ENCODE data around the gene HIVEP1.

The HIVEP1 gene

GRCh38 chr6:12170351-12171092 is 158.4 kb downstream of the HIVEP1 start:
- Mint-ChIP-seq H3K4me1 (peaks cover 19% of the 10 kb centered on the region), H3K27ac (peak overlapping the region; percentile 49), H3K4me3 (no peak overlapping the region), H3K36me3 (ENCODE audit: low read depth) (no peaks in the 10 kb centered on the region), H3K27me3 (ENCODE audit: low read depth, poor library complexity) (no peaks in the 10 kb centered on the region), H3K9me3 (no peaks in the 10 kb centered on the region)
- TF ChIP-seq, protein P1, sequence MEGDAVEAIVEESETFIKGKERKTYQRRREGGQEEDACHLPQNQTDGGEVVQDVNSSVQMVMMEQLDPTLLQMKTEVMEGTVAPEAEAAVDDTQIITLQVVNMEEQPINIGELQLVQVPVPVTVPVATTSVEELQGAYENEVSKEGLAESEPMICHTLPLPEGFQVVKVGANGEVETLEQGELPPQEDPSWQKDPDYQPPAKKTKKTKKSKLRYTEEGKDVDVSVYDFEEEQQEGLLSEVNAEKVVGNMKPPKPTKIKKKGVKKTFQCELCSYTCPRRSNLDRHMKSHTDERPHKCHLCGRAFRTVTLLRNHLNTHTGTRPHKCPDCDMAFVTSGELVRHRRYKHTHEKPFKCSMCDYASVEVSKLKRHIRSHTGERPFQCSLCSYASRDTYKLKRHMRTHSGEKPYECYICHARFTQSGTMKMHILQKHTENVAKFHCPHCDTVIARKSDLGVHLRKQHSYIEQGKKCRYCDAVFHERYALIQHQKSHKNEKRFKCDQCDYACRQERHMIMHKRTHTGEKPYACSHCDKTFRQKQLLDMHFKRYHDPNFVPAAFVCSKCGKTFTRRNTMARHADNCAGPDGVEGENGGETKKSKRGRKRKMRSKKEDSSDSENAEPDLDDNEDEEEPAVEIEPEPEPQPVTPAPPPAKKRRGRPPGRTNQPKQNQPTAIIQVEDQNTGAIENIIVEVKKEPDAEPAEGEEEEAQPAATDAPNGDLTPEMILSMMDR (IDR thresholded peaks at IDR 0.05), result no peak
- no peak for DNase-seq

- H3K9me3 Mint-ChIP-seq, result no peaks in the 10 kb centered on the region
- no peak overlapping the region for H3K4me3 Mint-ChIP-seq
- no peak overlapping the region for H3K27ac Mint-ChIP-seq
- no peak for DNase-seq
- TF ChIP-seq, protein P1 (IDR thresholded peaks at IDR 0.05), result no peak
- H3K27me3 Mint-ChIP-seq (ENCODE audit: low read depth, poor library complexity), result no peaks in the 10 kb centered on the region
- H3K4me1 Mint-ChIP-seq, result peaks cover 19% of the 10 kb centered on the region
- H3K36me3 Mint-ChIP-seq (ENCODE audit: low read depth), result no peaks in the 10 kb centered on the region
Measured at GRCh38 chr6:12171717-12172116, 159.6 kb downstream of the HIVEP1 start.

DNA sequence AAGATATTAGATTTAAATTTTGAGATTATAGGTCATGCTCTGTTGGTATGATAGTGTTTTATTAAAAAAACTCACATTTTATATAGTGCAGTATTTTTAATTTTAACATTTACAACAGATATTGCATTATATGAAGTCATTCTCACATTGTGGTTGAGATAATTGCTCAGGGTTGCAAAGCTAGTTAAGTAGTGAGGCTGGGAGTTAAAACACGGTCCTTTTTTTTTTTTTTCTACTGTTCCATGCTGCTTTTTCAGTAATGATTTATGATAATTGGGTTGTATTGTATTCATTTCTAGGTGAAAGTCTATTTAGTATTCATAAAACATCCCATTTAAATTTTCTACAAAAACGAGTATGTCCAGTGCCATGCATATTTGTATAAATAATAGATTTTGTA is 160.5 kb downstream of the HIVEP1 start:
- H3K9me3 Mint-ChIP-seq, result no peaks in the 10 kb centered on the region
- no peak overlapping the region for H3K27ac Mint-ChIP-seq
- no peaks in the 10 kb centered on the region for H3K36me3 Mint-ChIP-seq (ENCODE audit: low read depth)
- no peaks in the 10 kb centered on the region for H3K27me3 Mint-ChIP-seq (ENCODE audit: low read depth, poor library complexity)
- DNase-seq, result no peak
- TF ChIP-seq, protein P1 (IDR thresholded peaks at IDR 0.05), result no peak
- peaks cover 19% of the 10 kb centered on the region for H3K4me1 Mint-ChIP-seq
- H3K4me3 Mint-ChIP-seq, result no peak overlapping the region

GRCh38 chr6:12173181-12173580 is 161.1 kb downstream of the HIVEP1 start:
- H3K27ac Mint-ChIP-seq, result no peak overlapping the region
- DNase-seq, result no peak
- H3K36me3 Mint-ChIP-seq (ENCODE audit: low read depth), result no peaks in the 10 kb centered on the region
- peaks cover 19% of the 10 kb centered on the region for H3K4me1 Mint-ChIP-seq
- no peaks in the 10 kb centered on the region for H3K27me3 Mint-ChIP-seq (ENCODE audit: low read depth, poor library complexity)
- TF ChIP-seq, protein P1 (IDR thresholded peaks at IDR 0.05), result no peak
- no peak overlapping the region for H3K4me3 Mint-ChIP-seq
- no peaks in the 10 kb centered on the region for H3K9me3 Mint-ChIP-seq

GRCh38 chr6:12173661-12174060 is 161.5 kb downstream of the HIVEP1 start:
- peaks cover 19% of the 10 kb centered on the region for H3K4me1 Mint-ChIP-seq
- no peak for DNase-seq
- H3K27me3 Mint-ChIP-seq (ENCODE audit: low read depth, poor library complexity), result no peaks in the 10 kb centered on the region
- TF ChIP-seq, protein P1 (IDR thresholded peaks at IDR 0.05), result no peak
- no peaks in the 10 kb centered on the region for H3K36me3 Mint-ChIP-seq (ENCODE audit: low read depth)
- no peaks in the 10 kb centered on the region for H3K9me3 Mint-ChIP-seq
- no peak overlapping the region for H3K4me3 Mint-ChIP-seq
- H3K27ac Mint-ChIP-seq, result no peak overlapping the region

GRCh38 chr6:12174878-12175277 is 162.8 kb downstream of the HIVEP1 start:
- TF ChIP-seq, protein P1 (IDR thresholded peaks at IDR 0.05), result no peak
- Mint-ChIP-seq H3K36me3 (ENCODE audit: low read depth) (no peaks in the 10 kb centered on the region), H3K4me3 (no peak overlapping the region), H3K27ac (no peak overlapping the region), H3K9me3 (no peaks in the 10 kb centered on the region), H3K4me1 (peaks cover 19% of the 10 kb centered on the region), H3K27me3 (ENCODE audit: low read depth, poor library complexity) (no peaks in the 10 kb centered on the region)
- DNase-seq, result no peak
